Anterior cingulate cortex (tissue), 58 donors: ENCODE results near the gene NFS1.
"Not testable (repeated sequence)": the region's sequence is repeated elsewhere in the genome, so short reads cannot be mapped to it uniquely, and the experiment has no call there.

ENCODE experiments used
- DNase-seq, 58 donors: peaks; one replicate each; lab custom pipeline; 2025; lab: John Stamatoyannopoulos, UW

Gene NFS1

GRCh38 chr20:35710884-35711587 is 11.9 kb upstream of the NFS1 start:
- no peak for DNase-seq

- DNase-seq: no peak
Observed at GRCh38 chr20:35710039-35710438, 10.9 kb upstream of the NFS1 start.

- no peak for DNase-seq
Observed at GRCh38 chr20:35709259-35709658, 10.1 kb upstream of the NFS1 start.

GRCh38 chr20:35708502-35708901 is 9.3 kb upstream of the NFS1 start:
- DNase-seq: no peak

GRCh38 chr20:35706591-35707529 is 7.7 kb upstream of the NFS1 start:
- not testable (repeated sequence) for DNase-seq

- DNase-seq: not testable (repeated sequence)
Observed at GRCh38 chr20:35705894-35706293, 6.7 kb upstream of the NFS1 start.

- DNase-seq: no peak
Observed at GRCh38 chr20:35704514-35705261, 5.5 kb upstream of the NFS1 start.

GRCh38 chr20:35702824-35703695 is 3.9 kb upstream of the NFS1 start:
- DNase-seq: no peak

GRCh38 chr20:35702051-35702823 is 3.1 kb upstream of the NFS1 start:
- DNase-seq: no peak

- no peak for DNase-seq
Observed at GRCh38 chr20:35700625-35701148, 1.5 kb upstream of the NFS1 start.

- DNase-seq: no peak
Observed at GRCh38 chr20:35699957-35700624, 939 bp upstream of the NFS1 start.

GRCh38 chr20:35698298-35699126 is 640 bp downstream of the NFS1 start:
- DNase-seq: peak in 5 of 58 donors; percentile 10 to 57 (median 41)

GRCh38 chr20:35697696-35698297 is 1.4 kb downstream of the NFS1 start:
- DNase-seq: no peak

GRCh38 chr20:35695978-35696377 is 3.2 kb downstream of the NFS1 start:
- no peak for DNase-seq

- no peak for DNase-seq
Observed at GRCh38 chr20:35695245-35695749, 3.9 kb downstream of the NFS1 start.

GRCh38 chr20:35690265-35690664 is 8.9 kb downstream of the NFS1 start:
- DNase-seq: no peak

GRCh38 chr20:35686872-35687271 is 12.3 kb downstream of the NFS1 start:
- peak in 1 of 58 donors; percentile 20 for DNase-seq
